ENCODE results near the gene ANTXR1. TPM values are rescaled to one million over a fixed set of nuclear protein-coding genes. Genes with fewer than 3 reads are reported as not detected.

Gene ANTXR1
- total and polyA plus RNA-seq, 2 of the 8 experiments (the other 6 are each of a cell fraction or from before 2014, with no cell fraction given), result 15.8 to 44.3 TPM

GRCh38 chr2:69092857-69093256, 79.9 kb downstream of the ANTXR1 start:
- Histone ChIP-seq H2BK20ac (ENCODE audit: low read length) (no peak overlapping the region), H2BK12ac (ENCODE audit: low read depth, low read length) (no peak overlapping the region), H2AK5ac (ENCODE audit: low read depth, low read length) (no peak overlapping the region), H3K79me2 (ENCODE audit: control insufficient read depth in 1 of 2, insufficient read depth in 2 of 2, low read length in 2 of 2) (no peaks in the 10 kb centered on the region), H3K4ac (replicated peaks; ENCODE audit: insufficient read length, low read depth, low read length) (no peak overlapping the region), H3K9me3 (ENCODE audit: insufficient read depth in 2 of 2, low read depth in 1 of 2, low read length in 1 of 2) (no peaks in the 10 kb centered on the region), H3K4me2 (ENCODE audit: insufficient read depth in 1 of 2, low read depth in 2 of 2, low read length in 2 of 2) (no peak overlapping the region), H3K18ac (ENCODE audit: extremely low read depth, low read length) (no peak overlapping the region), H3K79me1 (ENCODE audit: low read depth, low read length) (no peaks in the 10 kb centered on the region), H3K27me3 (replicated peaks in 1 of 4; ENCODE audit: control insufficient read depth in 3 of 4, extremely low read depth in 1 of 4, insufficient read depth in 3 of 4, low read length in 3 of 4) (peaks cover 0 to 1% (median 0%) of the 10 kb centered on the region in 4 experiments; a peak in 1 of 7 replicates), H2BK5ac (ENCODE audit: low read depth, low read length) (no peak overlapping the region), H4K5ac (ENCODE audit: insufficient read length, low read depth, low read length) (no peak overlapping the region), H3K4me1 (replicated peaks in 1 of 4; ENCODE audit: control insufficient read depth in 3 of 4, insufficient read depth in 4 of 4, low read length in 3 of 4) (no peaks in the 10 kb centered on the region), H3K23me2 (ENCODE audit: low read depth, low read length) (no peaks in the 10 kb centered on the region), H4K91ac (replicated peaks; ENCODE audit: insufficient read length, low read length) (no peak overlapping the region), H4K20me1 (replicated peaks in 1 of 2; ENCODE audit: control insufficient read depth in 1 of 2, insufficient read depth in 2 of 2, low read length in 2 of 2) (no peaks in the 10 kb centered on the region), H2BK120ac (replicated peaks; ENCODE audit: low read depth, low read length) (no peak overlapping the region), H3K23ac (ENCODE audit: insufficient read length) (no peak overlapping the region), H3K27ac (ENCODE audit: low read depth, low read length) (no peak overlapping the region), H2AFZ (ENCODE audit: low read length) (no peak overlapping the region), H3K36me3 (ENCODE audit: control insufficient read depth in 2 of 4, insufficient read depth in 4 of 4, low read length in 3 of 4) (peaks cover 0 to 5% (median 0%) of the 10 kb centered on the region in 4 experiments; a peak in 1 of 8 replicates), H2BK15ac (ENCODE audit: low read length) (no peak overlapping the region), H3K56ac (replicated peaks; ENCODE audit: insufficient read length, low read depth, low read length) (no peak overlapping the region), H3K4me3 (ENCODE audit: extremely low read depth in 1 of 4, insufficient read depth in 2 of 4, low read depth in 3 of 4, low read length in 4 of 4) (no peak overlapping the region), H4K8ac (ENCODE audit: extremely low read depth, insufficient read depth, low read length) (no peak overlapping the region), H3K14ac (ENCODE audit: insufficient read length) (no peak overlapping the region), H3K9ac (replicated peaks in 1 of 4; ENCODE audit: extremely low read depth in 1 of 4, low read depth in 3 of 4, low read length in 3 of 4) (no peak overlapping the region)
- POLR2A ChIA-PET (ENCODE audit: partially characterized antibody), result no interaction called here
- CTCF ChIA-PET (ENCODE audit: partially characterized antibody), result no interaction called here
- TF ChIP-seq JUN (IDR thresholded peaks at IDR 0.05; ENCODE audit: low read depth, low read length) (no peak), HDAC6 (IDR thresholded peaks at IDR 0.05; ENCODE audit: low read depth, low read length) (no peak), TBP (IDR thresholded peaks at IDR 0.05; ENCODE audit: low read depth, low read length) (no peak)
- FAIRE-seq (no peak), DNase-seq (ENCODE audit: low read depth in 1 of 2, low spot score in 2 of 2) (no peak)
- 94% methylated on average over 1 of the region's 1 CpG; no CpG with 5 or more reads in 1 of the 2 experiments for WGBS, 2 experiments (ENCODE audit: extremely low coverage in 1 of 2, insufficient coverage in 1 of 2, insufficient read length in 1 of 2, insufficient replicate concordance in 2 of 2, low coverage in 1 of 2, low lambda C conversion rate in 2 of 2, missing lambda C conversion rate in 1 of 2)

Measured in H1 (cell line).